IMR-90 (cell line): ENCODE data around the gene PBX3. TPM values are rescaled to one million over a fixed set of nuclear protein-coding genes. Genes with fewer than 3 reads are reported as not detected.

Experiments used
- ATAC-seq: fragments of 200-7000 bp; cut with Tn5 transposase; 2 replicates; pipeline ENCODE4 v1.9.1; 2020; ENCODE audit warnings: low read depth, mild to moderate bottlenecking, moderate library complexity
- BruUV-seq: library from RNA; stranded (reverse); fragments of 400-500 nt; replicated peaks from 2 replicates; lab custom pipeline; 2021; lab: Mats Ljungman, UMichigan
- CTCF ChIA-PET: fragments of 300-600 bp; formaldehyde crosslinking; extraction: SDS; loops from one replicate; lab custom pipeline; 2021; ENCODE audit warnings: antibody characterized with exemption; lab: Yijun Ruan, JAX
- POLR2A ChIA-PET: fragments of 300-600 bp; sonication (Branson Sonifier 250); formaldehyde crosslinking; loops from one replicate; lab custom pipeline; 2022; ENCODE audit warnings: antibody characterized with exemption; ENCODE audit not compliant: unreplicated experiment; lab: Charles Lee
- DNase-seq: peaks from one replicate; pipeline ENCODE4 v3.0.0; 2013
- H2AFZ ChIP-seq: replicated peaks from 2 replicates; pipeline ENCODE3; 2013; ENCODE audit warnings: low read length, mild to moderate bottlenecking; ENCODE audit not compliant: poor library complexity
- H2AK5ac ChIP-seq: 2 replicates; pipeline ENCODE4 v1.6.1; 2013; ENCODE audit warnings: low read depth, low read length, inconsistent platforms
- H2AK9ac ChIP-seq: replicated peaks from 2 replicates; pipeline ENCODE3; 2013; ENCODE audit warnings: mild to moderate bottlenecking, low read depth, low read length, moderate library complexity; ENCODE audit not compliant: poor library complexity
- H2BK120ac ChIP-seq: 2 replicates; pipeline ENCODE4 v1.6.1; 2013; ENCODE audit warnings: low read depth, low read length, inconsistent platforms
- H2BK15ac ChIP-seq: 3 replicates; pipeline ENCODE4 v1.6.1; 2013; ENCODE audit warnings: low read depth, low read length, inconsistent platforms
- H2BK20ac ChIP-seq: 2 replicates; pipeline ENCODE4 v1.6.1; 2013; ENCODE audit warnings: low read depth, mild to moderate bottlenecking, inconsistent platforms, low read length, moderate library complexity
- H2BK5ac ChIP-seq: 2 replicates; pipeline ENCODE4 v1.6.1; 2013; ENCODE audit warnings: mild to moderate bottlenecking, low read depth, low read length, inconsistent platforms; ENCODE audit not compliant: poor library complexity, severe bottlenecking
- H3K14ac ChIP-seq: replicated peaks from 2 replicates; pipeline ENCODE4 v1.6.1; 2013; ENCODE audit warnings: low read depth, low read length, inconsistent platforms
- H3K18ac ChIP-seq: 2 replicates; pipeline ENCODE4 v1.6.1; 2013; ENCODE audit warnings: low read depth, low read length, control low read depth
- H3K23ac ChIP-seq: 2 replicates; pipeline ENCODE4 v1.6.1; 2013; ENCODE audit warnings: low read depth, low read length, inconsistent platforms
- H3K27ac ChIP-seq: 2 replicates; pipeline ENCODE4 v1.5.1; 2013; ENCODE audit warnings: mild to moderate bottlenecking, control low read depth, low read length; ENCODE audit not compliant: insufficient read depth
- H3K27me3 ChIP-seq: 2 replicates; pipeline ENCODE4 v1.6.1; 2013; ENCODE audit warnings: low read length; ENCODE audit not compliant: control insufficient read depth, insufficient read depth
- H3K36me3 ChIP-seq: 2 replicates; pipeline ENCODE4 v1.6.1; 2013; ENCODE audit warnings: low read length, mixed read lengths; ENCODE audit not compliant: control insufficient read depth, insufficient read depth
- H3K4ac ChIP-seq: 2 replicates; pipeline ENCODE4 v1.6.1; 2013; ENCODE audit warnings: low read depth, low read length, inconsistent platforms
- H3K4me1 ChIP-seq: 2 replicates; pipeline ENCODE4 v1.6.1; 2013; ENCODE audit warnings: low read length, mixed read lengths; ENCODE audit not compliant: control insufficient read depth, insufficient read depth
- H3K4me2 ChIP-seq: 2 replicates; pipeline ENCODE4 v1.6.1; 2013; ENCODE audit warnings: low read depth, mild to moderate bottlenecking, control low read depth, low read length, moderate library complexity
- H3K4me3 ChIP-seq: 2 replicates; pipeline ENCODE4 v1.5.1; 2013; ENCODE audit warnings: low read depth, mild to moderate bottlenecking, control low read depth, low read length, moderate library complexity; ENCODE audit not compliant: insufficient read depth
- H3K56ac ChIP-seq: 2 replicates; pipeline ENCODE4 v1.6.1; 2013; ENCODE audit warnings: low read length, inconsistent platforms; ENCODE audit not compliant: insufficient read depth; ENCODE audit errors: extremely low read depth
- H3K79me1 ChIP-seq, 2 experiments: 2 replicates each; pipeline ENCODE4 v1.6.1; 2013; ENCODE audit warnings: low read length in 2 of 2, inconsistent platforms in 1 of 2, low read depth in 1 of 2
- H3K9ac ChIP-seq: 2 replicates; pipeline ENCODE4 v1.6.1; 2013; ENCODE audit warnings: low read depth, low read length, control low read depth
- H3K9me1 ChIP-seq: 2 replicates; pipeline ENCODE4 v1.6.1; 2013; ENCODE audit warnings: low read length, inconsistent platforms; ENCODE audit not compliant: insufficient read depth
- H3K9me3 ChIP-seq: 2 replicates; pipeline ENCODE4 v1.6.1; 2013; ENCODE audit warnings: low read length; ENCODE audit not compliant: control insufficient read depth, insufficient read depth
- H4K20me1 ChIP-seq: 2 replicates; pipeline ENCODE4 v1.6.1; 2013; ENCODE audit warnings: low read length, inconsistent platforms; ENCODE audit not compliant: insufficient read depth
- H4K5ac ChIP-seq: 2 replicates; pipeline ENCODE4 v1.6.1; 2013; ENCODE audit warnings: mild to moderate bottlenecking, low read depth, low read length, control low read depth
- H4K8ac ChIP-seq, 2 experiments: 2 replicates each; pipeline ENCODE4 v1.6.1; 2013; ENCODE audit warnings: low read depth in 2 of 2, low read length in 2 of 2, control low read depth in 1 of 2, inconsistent platforms in 1 of 2
- H4K91ac ChIP-seq: 2 replicates; pipeline ENCODE4 v1.6.1; 2013; ENCODE audit warnings: low read depth, low read length, inconsistent platforms; ENCODE audit not compliant: insufficient read depth
- CEBPB ChIP-seq: IDR thresholded peaks from 2 replicates; pipeline ENCODE4 v1.6.1; 2012; ENCODE audit warnings: low read depth, low read length, improper control_type of control experiment
- MAZ ChIP-seq: IDR thresholded peaks from 2 replicates; pipeline ENCODE4 v1.6.1; 2012; ENCODE audit warnings: low read depth, mild to moderate bottlenecking, low read length, improper control_type of control experiment, moderate library complexity, borderline replicate concordance
- dilution Hi-C: fragments of 300-500 bp; cut with HindIII; formaldehyde crosslinking; loops from one replicate; pipeline ENCODE4 v1.14.3; 2018; ENCODE audit warnings: low sequenced_read_pairs; ENCODE audit not compliant: unreplicated experiment
- in situ Hi-C: fragments of 300-500 bp; cut with MboI; formaldehyde crosslinking; loops from 3 replicates; pipeline ENCODE4 v1.14.3; 2019; ENCODE audit warnings: low sequenced_read_pairs, inconsistent platforms, mixed read lengths
- intact Hi-C: fragments of 100-400 bp; cut with micrococcal nuclease; formaldehyde crosslinking; loops from 2 replicates; pipeline ENCODE4 v1.10.0; 2022
- polyA plus RNA-seq, 3 experiments: library from polyadenylated mRNA; depleted of rRNA; stranded (reverse); fragments of >200 nt; gene quantifications; 2 replicates each; pipeline ENCODE4 v1.2.3, GENCODE V29; 2012; ENCODE audit warnings: low replicate concordance in 1 of 3
- total RNA-seq: library from RNA; depleted of rRNA; stranded (reverse); fragments of >200 nt; gene quantifications from 2 replicates; pipeline ENCODE4 v1.2.3, GENCODE V29; 2012

The PBX3 gene
- total and polyA plus RNA-seq, 2 of the 4 experiments (the other 2 are of a cell fraction): 12.0 to 15.6 TPM

- Histone ChIP-seq H2BK120ac (no peak overlapping the region), H3K14ac (no peak overlapping the region), H2AFZ (no peak overlapping the region), H3K56ac (no peak overlapping the region), H3K4me1 (peaks cover 3% of the 10 kb centered on the region), H2BK20ac (no peak overlapping the region), H4K8ac (no peak overlapping the region), H3K79me1 (peaks cover 23 to 30% of the 10 kb centered on the region in 2 experiments), H4K20me1 (no peaks in the 10 kb centered on the region), H2AK9ac (no peak overlapping the region), H4K91ac (no peak overlapping the region), H3K4me2 (no peak overlapping the region), H3K36me3 (no peaks in the 10 kb centered on the region), H3K23ac (no peak overlapping the region), H2BK15ac (no peak overlapping the region), H3K9ac (no peak overlapping the region), H3K4me3 (no peak overlapping the region), H3K9me3 (no peaks in the 10 kb centered on the region; the same call in 1 of the 2 replicates), H2BK5ac (no peak overlapping the region), H4K5ac (no peak overlapping the region), H3K18ac (no peak overlapping the region), H3K9me1 (peaks cover 4% of the 10 kb centered on the region), H3K4ac (no peak overlapping the region), H3K27me3 (no peaks in the 10 kb centered on the region), H3K27ac (no peak overlapping the region), H2AK5ac (no peak overlapping the region)
- no peak for DNase-seq
- in situ Hi-C loops (no loop called here), dilution Hi-C loops (no loop called here), intact Hi-C loops (no loop called here)
- TF ChIP-seq MAZ (no peak), CEBPB (no peak)
- no peak for ATAC-seq
- ChIA-PET POLR2A (no interaction called here), CTCF (no interaction called here)
- BruUV-seq: no TSS peak
These were observed 20.2 kb downstream of the PBX3 start for GRCh38 chr9:125767349-125767748.
